IMR-90 (cell line): ENCODE data around the gene PRAMEF10.
"Not testable (repeated sequence)": the region's sequence is repeated elsewhere in the genome, so short reads cannot be mapped to it uniquely, and the experiment has no call there.

ENCODE experiments used
- BHLHE40 ChIP-seq: fragments of 150-350 bp; IDR thresholded peaks from 2 replicates; pipeline ENCODE4 v1.6.1; 2016; ENCODE audit warnings: mild to moderate bottlenecking, low read depth, low read length
- CEBPB ChIP-seq: IDR thresholded peaks from 2 replicates; pipeline ENCODE4 v1.6.1; 2012; ENCODE audit warnings: low read depth, low read length, improper control_type of control experiment
- CHD1 ChIP-seq: IDR thresholded peaks from 2 replicates; pipeline ENCODE4 v1.6.1; 2012; ENCODE audit warnings: low read depth, low read length, improper control_type of control experiment
- MAFK ChIP-seq: IDR thresholded peaks from 2 replicates; pipeline ENCODE4 v1.6.1; 2012; ENCODE audit warnings: low read depth, low read length, improper control_type of control experiment
- POLR2A ChIP-seq: IDR thresholded peaks from 2 replicates; pipeline ENCODE4 v1.6.1; 2012; ENCODE audit warnings: mild to moderate bottlenecking, low read depth, low read length
- RFX5 ChIP-seq: IDR thresholded peaks from 2 replicates; pipeline ENCODE4 v1.8.0; 2012; ENCODE audit warnings: low read depth, mild to moderate bottlenecking, low read length, moderate library complexity
- SMC3 ChIP-seq: fragments of 150-350 bp; IDR thresholded peaks from 2 replicates; pipeline ENCODE4 v1.6.1; 2016; ENCODE audit warnings: low read depth, mild to moderate bottlenecking, antibody characterized with exemption, low read length, moderate library complexity
- TF ChIP-seq, protein P1 (sequence below): conservative IDR thresholded peaks from 2 replicates; pipeline ENCODE4 v1.5.1; 2012; ENCODE audit warnings: mild to moderate bottlenecking, low read depth, low read length, improper control_type of control experiment

DNA sequence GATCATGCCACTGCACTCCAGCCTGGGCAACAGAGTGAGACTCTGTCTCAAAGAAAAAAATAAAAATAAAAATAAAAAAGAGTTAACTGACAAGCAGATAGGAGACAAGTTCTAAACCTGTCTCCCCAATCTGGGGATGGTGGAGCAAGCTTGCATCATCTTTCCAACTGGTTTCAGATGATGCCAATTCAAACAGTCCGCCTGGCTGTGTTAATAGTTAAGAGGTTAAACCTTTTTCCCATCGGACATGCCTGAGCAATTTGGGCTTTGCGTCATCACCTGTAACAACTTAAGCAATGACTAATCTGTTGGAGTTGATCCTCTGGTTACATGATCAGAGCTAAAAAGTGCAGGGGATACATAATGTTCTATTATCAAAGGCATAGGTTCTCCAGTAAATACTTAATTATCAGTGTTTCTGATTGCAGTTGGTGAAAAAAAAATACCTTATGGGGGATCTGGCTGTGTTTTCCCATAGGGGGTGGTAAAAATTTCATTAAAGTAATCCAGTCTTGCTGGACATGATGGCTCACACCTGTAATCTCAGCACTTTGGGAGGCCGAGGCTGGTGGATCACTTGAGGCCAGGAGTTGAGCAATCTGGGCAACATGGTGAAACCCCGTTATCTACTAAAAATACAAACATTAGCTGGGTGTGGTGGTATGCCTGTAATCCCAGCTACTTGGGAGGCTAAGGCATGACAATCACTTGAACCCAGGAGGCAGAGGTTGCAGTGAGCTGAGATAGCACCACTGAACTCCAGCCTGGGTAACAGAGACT lies 5.9 kb upstream of the PRAMEF10 start:
- TF ChIP-seq BHLHE40, CEBPB, RFX5, POLR2A, SMC3, CHD1, MAFK: not testable (repeated sequence)
- TF ChIP-seq, protein P1, sequence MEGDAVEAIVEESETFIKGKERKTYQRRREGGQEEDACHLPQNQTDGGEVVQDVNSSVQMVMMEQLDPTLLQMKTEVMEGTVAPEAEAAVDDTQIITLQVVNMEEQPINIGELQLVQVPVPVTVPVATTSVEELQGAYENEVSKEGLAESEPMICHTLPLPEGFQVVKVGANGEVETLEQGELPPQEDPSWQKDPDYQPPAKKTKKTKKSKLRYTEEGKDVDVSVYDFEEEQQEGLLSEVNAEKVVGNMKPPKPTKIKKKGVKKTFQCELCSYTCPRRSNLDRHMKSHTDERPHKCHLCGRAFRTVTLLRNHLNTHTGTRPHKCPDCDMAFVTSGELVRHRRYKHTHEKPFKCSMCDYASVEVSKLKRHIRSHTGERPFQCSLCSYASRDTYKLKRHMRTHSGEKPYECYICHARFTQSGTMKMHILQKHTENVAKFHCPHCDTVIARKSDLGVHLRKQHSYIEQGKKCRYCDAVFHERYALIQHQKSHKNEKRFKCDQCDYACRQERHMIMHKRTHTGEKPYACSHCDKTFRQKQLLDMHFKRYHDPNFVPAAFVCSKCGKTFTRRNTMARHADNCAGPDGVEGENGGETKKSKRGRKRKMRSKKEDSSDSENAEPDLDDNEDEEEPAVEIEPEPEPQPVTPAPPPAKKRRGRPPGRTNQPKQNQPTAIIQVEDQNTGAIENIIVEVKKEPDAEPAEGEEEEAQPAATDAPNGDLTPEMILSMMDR = not testable (repeated sequence)
